ENCODE results near the gene USP21. TPM values are rescaled to one million over a fixed set of nuclear protein-coding genes. Genes with fewer than 3 reads are reported as not detected.

The USP21 gene
- total RNA-seq, 3 donors from 2014 or later (not counting 1 experiment from before 2014, with no cell fraction given) = 31.6 to 40.3 (median 35.3) TPM

- no peak overlapping the region for H3K27ac ChIP-seq (ENCODE audit: low read length)
- no peak for ATAC-seq
- no peak overlapping the region for H3K4me3 ChIP-seq (ENCODE audit: low read length)
- no peak for DNase-seq
- no peak for TF ChIP-seq CTCF (IDR thresholded peaks at IDR 0.05)
- H3K27ac Mint-ChIP-seq = peak overlapping the region; percentile 7 to 63
- H3K9me3 ChIP-seq (ENCODE audit: control insufficient read depth, insufficient read depth, low read length) = no peaks in the 10 kb centered on the region
- H3K9me3 Mint-ChIP-seq = no peaks in the 10 kb centered on the region
- peaks cover 45 to 64% of the 10 kb centered on the region in 2 donors for H3K4me1 Mint-ChIP-seq
- intact Hi-C loops (cut with micrococcal nuclease) = no loop called here
- H3K4me3 Mint-ChIP-seq = no peak overlapping the region
- H3K36me3 ChIP-seq (ENCODE audit: control insufficient read depth, insufficient read depth, low read length) = peaks cover 61% of the 10 kb centered on the region
- H3K27me3 Mint-ChIP-seq (ENCODE audit: low read depth in 2 of 2) = no peaks in the 10 kb centered on the region
- no peaks in the 10 kb centered on the region for H3K27me3 ChIP-seq (ENCODE audit: control insufficient read depth, insufficient read depth, low read length)
- 89% methylated on average over 3 of the region's 4 CpGs for WGBS (ENCODE audit: insufficient coverage)
- peaks cover 29% of the 10 kb centered on the region for H3K36me3 Mint-ChIP-seq
- H3K4me1 ChIP-seq (ENCODE audit: control insufficient read depth, insufficient read depth, low read length) = peaks cover 21% of the 10 kb centered on the region
These were observed 13.6 kb downstream of the USP21 start for GRCh38 chr1:161172776-161173376.

DNA sequence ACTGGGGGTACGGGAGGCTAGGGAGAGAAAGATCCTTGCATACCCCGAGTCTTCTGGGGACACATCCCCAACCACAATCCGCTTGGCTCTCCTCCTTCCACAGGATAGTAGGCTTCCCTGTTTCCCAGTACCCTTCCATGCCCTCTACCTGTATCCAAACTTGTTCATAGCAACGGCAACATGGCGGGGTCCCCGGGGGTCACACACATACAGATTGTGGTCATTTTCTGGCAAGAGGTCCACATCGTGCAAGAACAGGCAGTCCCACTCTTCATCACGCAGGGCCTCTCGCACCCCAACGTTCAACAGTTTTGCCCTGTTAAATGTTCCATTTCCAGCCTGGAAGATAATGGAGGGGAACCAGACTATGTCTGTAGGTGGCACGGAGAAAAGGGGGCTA, 14.4 kb downstream of the USP21 start:
- H3K27me3 Mint-ChIP-seq (ENCODE audit: low read depth in 2 of 2) = no peaks in the 10 kb centered on the region
- H3K9me3 Mint-ChIP-seq = no peaks in the 10 kb centered on the region
- peaks cover 29% of the 10 kb centered on the region for H3K36me3 Mint-ChIP-seq
- no peak for DNase-seq
- peak overlapping the region; percentile 47 for H3K4me3 Mint-ChIP-seq
- TF ChIP-seq CTCF (IDR thresholded peaks at IDR 0.05) = no peak
- Histone ChIP-seq H3K36me3 (ENCODE audit: control insufficient read depth, insufficient read depth, low read length) (peaks cover 61% of the 10 kb centered on the region), H3K4me3 (ENCODE audit: low read length) (no peak overlapping the region), H3K27me3 (ENCODE audit: control insufficient read depth, insufficient read depth, low read length) (no peaks in the 10 kb centered on the region), H3K4me1 (ENCODE audit: control insufficient read depth, insufficient read depth, low read length) (peaks cover 21% of the 10 kb centered on the region), H3K27ac (ENCODE audit: low read length) (no peak overlapping the region), H3K9me3 (ENCODE audit: control insufficient read depth, insufficient read depth, low read length) (no peaks in the 10 kb centered on the region)
- H3K27ac Mint-ChIP-seq = peak overlapping the region; percentile 96 to 99
- intact Hi-C loops (cut with micrococcal nuclease) = no loop called here
- no peak for ATAC-seq
- 97% methylated on average over 11 of the region's 11 CpGs for WGBS (ENCODE audit: insufficient coverage)
- peaks cover 49 to 63% of the 10 kb centered on the region in 2 donors for H3K4me1 Mint-ChIP-seq

DNA sequence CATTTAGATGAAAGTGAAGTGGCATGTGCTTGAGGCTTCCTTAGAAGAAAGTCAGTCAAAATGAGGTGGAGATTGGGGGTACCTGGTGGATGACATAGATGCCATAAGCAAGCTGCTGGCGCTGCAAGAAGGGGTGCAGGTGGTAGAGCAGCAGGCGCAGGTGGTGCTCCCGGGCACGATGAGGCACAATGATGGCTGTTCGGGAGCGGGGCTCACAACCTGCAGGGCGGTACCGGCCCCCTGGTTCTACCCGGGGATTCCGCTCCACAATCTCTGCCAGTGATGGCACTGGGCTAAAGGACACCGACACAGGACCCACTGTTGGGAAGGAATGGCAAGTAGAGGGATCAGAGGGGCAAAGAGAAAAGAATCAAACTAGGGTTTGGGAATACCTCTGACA, 15.6 kb downstream of the USP21 start:
- ATAC-seq (no peak), DNase-seq (no peak)
- peak overlapping the region; percentile 96 to 99 for H3K27ac Mint-ChIP-seq
- no peaks in the 10 kb centered on the region for H3K9me3 Mint-ChIP-seq
- H3K27me3 ChIP-seq (ENCODE audit: control insufficient read depth, insufficient read depth, low read length) = no peaks in the 10 kb centered on the region
- no peak for TF ChIP-seq CTCF (IDR thresholded peaks at IDR 0.05)
- no peaks in the 10 kb centered on the region for H3K27me3 Mint-ChIP-seq (ENCODE audit: low read depth in 2 of 2)
- H3K4me1 ChIP-seq (ENCODE audit: control insufficient read depth, insufficient read depth, low read length) = peaks cover 21% of the 10 kb centered on the region
- H3K36me3 ChIP-seq (ENCODE audit: control insufficient read depth, insufficient read depth, low read length) = peaks cover 54% of the 10 kb centered on the region
- H3K27ac ChIP-seq (ENCODE audit: low read length) = no peak overlapping the region
- H3K4me3 Mint-ChIP-seq = peak overlapping the region; percentile 55
- peaks cover 29% of the 10 kb centered on the region for H3K36me3 Mint-ChIP-seq
- H3K9me3 ChIP-seq (ENCODE audit: control insufficient read depth, insufficient read depth, low read length) = no peaks in the 10 kb centered on the region
- no peak overlapping the region for H3K4me3 ChIP-seq (ENCODE audit: low read length)
- intact Hi-C loops (cut with micrococcal nuclease) = no loop called here
- H3K4me1 Mint-ChIP-seq = peaks cover 53 to 67% of the 10 kb centered on the region in 2 donors
- WGBS (ENCODE audit: insufficient coverage) = 97% methylated on average over 11 of the region's 11 CpGs
